ENCODE data around the gene PRKAR2B.
A peak's percentile ranks its signal among the peaks of the same experiment; 100 is the strongest.
"Not testable (repeated sequence)": the region's sequence is repeated elsewhere in the genome, so short reads cannot be mapped to it uniquely, and the experiment has no call there.

The PRKAR2B gene

GRCh38 chr7:107085180-107085579 is 40.7 kb downstream of the PRKAR2B start:
- no peak for DNase-seq (ENCODE audit: low read depth)
- no peak for TF ChIP-seq CTCF (IDR thresholded peaks at IDR 0.05; ENCODE audit: control insufficient read depth, extremely low read depth, insufficient read depth)
- no peak overlapping the region for H3K4me3 ChIP-seq (ENCODE audit: low read depth, low read length)

- TF ChIP-seq CTCF (IDR thresholded peaks at IDR 0.05; ENCODE audit: control insufficient read depth, extremely low read depth, insufficient read depth), result no peak
- no peak overlapping the region for H3K4me3 ChIP-seq (ENCODE audit: low read depth, low read length)
- no peak for DNase-seq (ENCODE audit: low read depth)
Observed at GRCh38 chr7:107089627-107090026, 45.1 kb downstream of the PRKAR2B start.

GRCh38 chr7:107090457-107090856 is 46.0 kb downstream of the PRKAR2B start:
- no peak for TF ChIP-seq CTCF (IDR thresholded peaks at IDR 0.05; ENCODE audit: control insufficient read depth, extremely low read depth, insufficient read depth)
- peak; percentile 25 for DNase-seq (ENCODE audit: low read depth)
- H3K4me3 ChIP-seq (ENCODE audit: low read depth, low read length), result no peak overlapping the region

- TF ChIP-seq CTCF (IDR thresholded peaks at IDR 0.05; ENCODE audit: control insufficient read depth, extremely low read depth, insufficient read depth), result no peak
- DNase-seq (ENCODE audit: low read depth), result no peak
- no peak overlapping the region for H3K4me3 ChIP-seq (ENCODE audit: low read depth, low read length)
Observed at GRCh38 chr7:107091306-107091705, 46.8 kb downstream of the PRKAR2B start.

- DNase-seq (ENCODE audit: low read depth); H3K4me3 ChIP-seq (ENCODE audit: low read depth, low read length): not testable (repeated sequence)
Observed at GRCh38 chr7:107093671-107094070, 49.2 kb downstream of the PRKAR2B start.

GRCh38 chr7:107099154-107099553 is 54.6 kb downstream of the PRKAR2B start:
- DNase-seq (ENCODE audit: low read depth), result not testable (repeated sequence)

GRCh38 chr7:107100824-107101223 is 56.3 kb downstream of the PRKAR2B start:
- no peak for DNase-seq (ENCODE audit: low read depth)
- no peak for TF ChIP-seq CTCF (IDR thresholded peaks at IDR 0.05; ENCODE audit: control insufficient read depth, extremely low read depth, insufficient read depth)
- no peak overlapping the region for H3K4me3 ChIP-seq (ENCODE audit: low read depth, low read length)

More at GRCh38 chr7:107099154-107099553, 54.6 kb downstream of the PRKAR2B start:
- H3K4me3 ChIP-seq (ENCODE audit: low read depth, low read length), result not testable (repeated sequence)

DNA sequence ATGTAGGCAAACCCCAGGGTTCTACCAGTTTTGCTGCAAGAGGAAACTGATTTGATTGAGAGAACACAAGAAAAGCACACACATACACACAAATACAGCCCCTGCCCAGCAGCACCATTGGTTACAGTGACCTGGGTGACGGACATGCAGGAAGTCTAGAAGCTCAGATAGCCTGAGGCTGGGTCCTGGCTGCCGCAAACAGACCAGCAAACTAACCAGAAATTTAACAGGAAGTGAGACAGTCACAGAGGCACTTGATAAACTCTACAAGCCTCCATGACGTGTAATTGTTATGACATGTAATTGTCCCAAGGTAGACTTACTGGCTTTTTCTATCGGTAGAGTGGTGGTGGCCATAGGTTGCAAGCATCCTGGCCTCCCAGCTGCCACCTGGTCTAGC is 58.9 kb downstream of the PRKAR2B start:
- no peak for TF ChIP-seq CTCF (IDR thresholded peaks at IDR 0.05; ENCODE audit: control insufficient read depth, extremely low read depth, insufficient read depth)
- H3K4me3 ChIP-seq (ENCODE audit: low read depth, low read length), result no peak overlapping the region
- no peak for DNase-seq (ENCODE audit: low read depth)

Measured in LNCaP clone FGC (cell line).